H9 (cell line): ENCODE measurements around the gene LILRB3. TPM values are rescaled to one million over a fixed set of nuclear protein-coding genes. Genes with fewer than 3 reads are reported as not detected.

ENCODE experiments used
- DNase-seq: peaks from one replicate; pipeline ENCODE4 v3.0.0-alpha.2; 2017
- H2AFZ ChIP-seq: one replicate; pipeline ENCODE4 v1.6.1; 2013; ENCODE audit warnings: mild to moderate bottlenecking, low read length, control low read depth, moderate library complexity
- H2AK5ac ChIP-seq: 2 replicates; pipeline ENCODE4 v1.6.1; 2013; ENCODE audit warnings: low read length, control low read depth, mixed read lengths; ENCODE audit not compliant: insufficient read length
- H2BK120ac ChIP-seq: one replicate; pipeline ENCODE4 v1.6.1; 2013; ENCODE audit warnings: low read depth, mild to moderate bottlenecking, low read length, control low read depth, inconsistent platforms; ENCODE audit not compliant: poor library complexity, severe bottlenecking
- H2BK12ac ChIP-seq: 2 replicates; pipeline ENCODE4 v1.6.1; 2013; ENCODE audit warnings: low read length, control low read depth, mixed read lengths, low read depth; ENCODE audit not compliant: insufficient read length
- H2BK15ac ChIP-seq: 2 replicates; pipeline ENCODE4 v1.6.1; 2013; ENCODE audit warnings: low read depth, low read length, control low read depth
- H2BK20ac ChIP-seq: one replicate; pipeline ENCODE4 v1.6.1; 2013; ENCODE audit warnings: low read depth, mild to moderate bottlenecking, low read length, control low read depth, inconsistent platforms; ENCODE audit not compliant: poor library complexity, severe bottlenecking
- H2BK5ac ChIP-seq: 2 replicates; pipeline ENCODE4 v1.6.1; 2013; ENCODE audit warnings: low read length, control low read depth, mixed read lengths; ENCODE audit not compliant: insufficient read length
- H3K14ac ChIP-seq: 2 replicates; pipeline ENCODE4 v1.6.1; 2013; ENCODE audit warnings: low read length, control low read depth; ENCODE audit not compliant: insufficient read depth
- H3K18ac ChIP-seq: 2 replicates; pipeline ENCODE4 v1.6.1; 2013; ENCODE audit warnings: low read depth, mild to moderate bottlenecking, mixed read lengths, low read length, control low read depth; ENCODE audit not compliant: insufficient read length
- H3K23ac ChIP-seq: 2 replicates; pipeline ENCODE4 v1.6.1; 2013; ENCODE audit warnings: low read length, control low read depth, mixed read lengths, low read depth; ENCODE audit not compliant: insufficient read length
- H3K23me2 ChIP-seq: 2 replicates; pipeline ENCODE4 v1.6.1; 2013; ENCODE audit warnings: low read depth, mild to moderate bottlenecking, mixed read lengths, low read length, control low read depth; ENCODE audit not compliant: insufficient read length, poor library complexity, severe bottlenecking
- H3K27ac ChIP-seq: 2 replicates; pipeline ENCODE4 v1.5.1; 2013; ENCODE audit warnings: low read length, control low read depth, mixed read lengths, low read depth; ENCODE audit not compliant: insufficient read length
- H3K27me3 ChIP-seq: 2 replicates; pipeline ENCODE4 v1.6.1; 2013; ENCODE audit warnings: low read length, control low read depth, inconsistent platforms; ENCODE audit not compliant: insufficient read depth
- H3K4ac ChIP-seq: 2 replicates; pipeline ENCODE4 v1.6.1; 2013; ENCODE audit warnings: low read depth, mild to moderate bottlenecking, control low read depth, inconsistent platforms, low read length, moderate library complexity
- H3K4me1 ChIP-seq: 2 replicates; pipeline ENCODE4 v1.6.1; 2013; ENCODE audit warnings: low read length, control low read depth, inconsistent platforms; ENCODE audit not compliant: insufficient read depth
- H3K4me2 ChIP-seq: 2 replicates; pipeline ENCODE4 v1.6.1; 2013; ENCODE audit warnings: low read length, control low read depth, mixed read lengths; ENCODE audit not compliant: insufficient read length, insufficient read depth
- H3K56ac ChIP-seq: 2 replicates; pipeline ENCODE4 v1.6.1; 2013; ENCODE audit warnings: low read depth, mild to moderate bottlenecking, mixed read lengths, low read length, control low read depth; ENCODE audit not compliant: insufficient read length
- H3K79me1 ChIP-seq: 2 replicates; pipeline ENCODE4 v1.6.1; 2013; ENCODE audit warnings: low read depth, mild to moderate bottlenecking, moderate library complexity, low read length, control low read depth, inconsistent platforms; ENCODE audit not compliant: insufficient read depth, poor library complexity, severe bottlenecking
- H3K79me2 ChIP-seq: 2 replicates; pipeline ENCODE4 v1.6.1; 2013; ENCODE audit warnings: low read length, control low read depth, inconsistent platforms; ENCODE audit not compliant: insufficient read depth
- H3K9ac ChIP-seq: 2 replicates; pipeline ENCODE4 v1.6.1; 2013; ENCODE audit warnings: low read length, control low read depth, mixed read lengths; ENCODE audit not compliant: insufficient read length; ENCODE audit errors: extremely low read depth
- H3K9me3 ChIP-seq: one replicate; pipeline ENCODE4 v1.6.1; 2013; ENCODE audit warnings: low read depth, low read length, inconsistent platforms; ENCODE audit not compliant: control insufficient read depth
- H3T11ph ChIP-seq: one replicate; pipeline ENCODE4 v1.6.1; 2013; ENCODE audit warnings: mild to moderate bottlenecking, low read length, control low read depth, inconsistent platforms
- H4K20me1 ChIP-seq: one replicate; pipeline ENCODE4 v1.6.1; 2013; ENCODE audit not compliant: control insufficient read depth, insufficient read length, insufficient read depth
- H4K5ac ChIP-seq: 2 replicates; pipeline ENCODE4 v1.6.1; 2013; ENCODE audit warnings: low read depth, mild to moderate bottlenecking, mixed read lengths, low read length, control low read depth; ENCODE audit not compliant: insufficient read length
- H4K8ac ChIP-seq: replicated peaks from 2 replicates; pipeline ENCODE4 v1.6.1; 2013; ENCODE audit warnings: low read length, control low read depth, mixed read lengths, low read depth; ENCODE audit not compliant: insufficient read length
- H4K91ac ChIP-seq: 2 replicates; pipeline ENCODE4 v1.6.1; 2013; ENCODE audit warnings: low read depth, mild to moderate bottlenecking, moderate library complexity, mixed read lengths, low read length, control low read depth; ENCODE audit not compliant: insufficient read length
- H3K27ac Mint-ChIP-seq, 3 experiments: 2 replicates in 2 of 3; 3 replicates in 1 of 3; pipeline ENCODE4 v1.8.0; 2020 to 2021; ENCODE audit warnings: mixed read lengths in 3 of 3, mild to moderate bottlenecking in 1 of 3, moderate library complexity in 1 of 3
- H3K27me3 Mint-ChIP-seq: 2 replicates; pipeline ENCODE4 v1.8.0; 2021; ENCODE audit warnings: low read depth, mild to moderate bottlenecking, moderate library complexity, mixed read lengths
- H3K36me3 Mint-ChIP-seq, 3 experiments: 2 replicates in 2 of 3; 3 replicates in 1 of 3; pipeline ENCODE4 v1.8.0; 2020 to 2021; ENCODE audit warnings: low read depth in 3 of 3, mixed read lengths in 3 of 3; ENCODE audit not compliant: insufficient read depth in 1 of 3
- H3K4me1 Mint-ChIP-seq, 2 experiments: 2 replicates each; pipeline ENCODE4 v1.8.0; 2020; ENCODE audit warnings: mixed read lengths in 2 of 2
- H3K4me3 Mint-ChIP-seq, 2 experiments: 2 replicates in 1 of 2; 3 replicates in 1 of 2; pipeline ENCODE4 v1.8.0; 2020 to 2021; ENCODE audit warnings: mild to moderate bottlenecking in 2 of 2, mixed read lengths in 2 of 2, moderate library complexity in 1 of 2
- H3K9me3 Mint-ChIP-seq, 2 experiments: 2 replicates in 1 of 2; 3 replicates in 1 of 2; pipeline ENCODE4 v1.8.0; 2020; ENCODE audit warnings: mild to moderate bottlenecking in 2 of 2, mixed read lengths in 2 of 2, moderate library complexity in 1 of 2
- WGBS: extraction: QIAGEN DNeasy Blood & Tissue Kit; methylation state at CpG from one replicate; pipeline ENCODE4 v1.1.7; 2013; ENCODE audit warnings: missing lambda C conversion rate, low lambda C conversion rate, mixed read lengths; ENCODE audit not compliant: insufficient read length; ENCODE audit errors: extremely low coverage; 5-methylcytosine and 5-hydroxymethylcytosine counted together
- total RNA-seq: library from RNA; stranded (reverse); gene quantifications from 2 replicates; pipeline ENCODE4 v1.2.1, GENCODE V29; 2021
- TF ChIP-seq, protein P1 (sequence below): fragments of 200-600 bp; sonication (generic); conservative IDR thresholded peaks from 3 replicates; pipeline ENCODE4 v1.8.0; 2021; ENCODE audit warnings: antibody characterized with exemption, mild to moderate bottlenecking

Gene LILRB3
- total RNA-seq, 1 experiment from 2014 or later: not detected

- H4K8ac ChIP-seq: no peak overlapping the region
- H3K9ac ChIP-seq: no peak overlapping the region
- no peak for DNase-seq
- TF ChIP-seq, protein P1, sequence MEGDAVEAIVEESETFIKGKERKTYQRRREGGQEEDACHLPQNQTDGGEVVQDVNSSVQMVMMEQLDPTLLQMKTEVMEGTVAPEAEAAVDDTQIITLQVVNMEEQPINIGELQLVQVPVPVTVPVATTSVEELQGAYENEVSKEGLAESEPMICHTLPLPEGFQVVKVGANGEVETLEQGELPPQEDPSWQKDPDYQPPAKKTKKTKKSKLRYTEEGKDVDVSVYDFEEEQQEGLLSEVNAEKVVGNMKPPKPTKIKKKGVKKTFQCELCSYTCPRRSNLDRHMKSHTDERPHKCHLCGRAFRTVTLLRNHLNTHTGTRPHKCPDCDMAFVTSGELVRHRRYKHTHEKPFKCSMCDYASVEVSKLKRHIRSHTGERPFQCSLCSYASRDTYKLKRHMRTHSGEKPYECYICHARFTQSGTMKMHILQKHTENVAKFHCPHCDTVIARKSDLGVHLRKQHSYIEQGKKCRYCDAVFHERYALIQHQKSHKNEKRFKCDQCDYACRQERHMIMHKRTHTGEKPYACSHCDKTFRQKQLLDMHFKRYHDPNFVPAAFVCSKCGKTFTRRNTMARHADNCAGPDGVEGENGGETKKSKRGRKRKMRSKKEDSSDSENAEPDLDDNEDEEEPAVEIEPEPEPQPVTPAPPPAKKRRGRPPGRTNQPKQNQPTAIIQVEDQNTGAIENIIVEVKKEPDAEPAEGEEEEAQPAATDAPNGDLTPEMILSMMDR: no peak
- no peak overlapping the region for H2BK12ac ChIP-seq
- H3K27me3 Mint-ChIP-seq: peaks cover 70% of the 10 kb centered on the region
- H3K36me3 Mint-ChIP-seq: no peaks in the 10 kb centered on the region; a peak in 1 of 7 replicates
- no peak overlapping the region for H4K5ac ChIP-seq
- no peak overlapping the region for H2AK5ac ChIP-seq
- no peaks in the 10 kb centered on the region for H3K9me3 ChIP-seq
- no peak overlapping the region for H2BK20ac ChIP-seq
- H2AFZ ChIP-seq: no peak overlapping the region
- H3K27me3 ChIP-seq: peaks cover 2% of the 10 kb centered on the region; the same call in 1 of the 2 replicates
- no peak overlapping the region for H2BK120ac ChIP-seq
- no peak overlapping the region for H2BK5ac ChIP-seq
- no peak overlapping the region for H3K27ac Mint-ChIP-seq
- no peak overlapping the region for H3K18ac ChIP-seq
- H3K4me3 Mint-ChIP-seq: no peak overlapping the region
- H4K20me1 ChIP-seq: no peaks in the 10 kb centered on the region
- no peaks in the 10 kb centered on the region for H3K23me2 ChIP-seq
- no peak overlapping the region for H3K56ac ChIP-seq
- H3K27ac ChIP-seq: no peak overlapping the region
- H3T11ph ChIP-seq: no peak overlapping the region
- H3K79me2 ChIP-seq: no peaks in the 10 kb centered on the region
- peaks cover 23 to 25% of the 10 kb centered on the region in 2 experiments for H3K9me3 Mint-ChIP-seq
- WGBS: no CpG with 5 or more reads among the region's 7 CpGs
- no peaks in the 10 kb centered on the region for H3K79me1 ChIP-seq
- no peak overlapping the region for H3K14ac ChIP-seq
- no peak overlapping the region for H2BK15ac ChIP-seq
- no peak overlapping the region for H3K4ac ChIP-seq
- no peak overlapping the region for H4K91ac ChIP-seq
- H3K4me2 ChIP-seq: no peak overlapping the region
- no peaks in the 10 kb centered on the region for H3K4me1 ChIP-seq
- H3K23ac ChIP-seq: no peak overlapping the region
- H3K4me1 Mint-ChIP-seq: peaks cover 2 to 3% of the 10 kb centered on the region in 2 experiments; a peak in 3 of 4 replicates
These were observed 7.2 kb upstream of the LILRB3 start for GRCh38 chr19:54230031-54230430.
